Osteoblast (primary cell): ENCODE data around the gene HEY2. TPM values are rescaled to one million over a fixed set of nuclear protein-coding genes. Genes with fewer than 3 reads are reported as not detected.

Source experiments
- DNase-seq: peaks from one replicate; pipeline ENCODE4 v3.0.0; 2011; ENCODE audit warnings: low spot score, mixed read lengths; ENCODE audit not compliant: insufficient read length; ENCODE audit errors: missing footprints
- H2AFZ ChIP-seq: 2 replicates; pipeline ENCODE4 v1.6.0; 2011; ENCODE audit warnings: mild to moderate bottlenecking, low read length
- H3K27ac ChIP-seq: 2 replicates; pipeline ENCODE4 v1.5.1; 2011; ENCODE audit warnings: mild to moderate bottlenecking, low read depth, low read length, moderate library complexity
- H3K27me3 ChIP-seq: 2 replicates; pipeline ENCODE4 v1.6.0; 2012; ENCODE audit warnings: mild to moderate bottlenecking, control low read depth, inconsistent platforms, low read length, moderate library complexity; ENCODE audit not compliant: insufficient read depth
- H3K36me3 ChIP-seq: 2 replicates; pipeline ENCODE4 v1.5.1; 2011; ENCODE audit warnings: mild to moderate bottlenecking, low read length, control low read depth, moderate library complexity; ENCODE audit not compliant: insufficient read depth
- H3K4me1 ChIP-seq: 2 replicates; pipeline ENCODE4 v1.5.1; 2011; ENCODE audit warnings: mild to moderate bottlenecking, low read length, control low read depth, moderate library complexity; ENCODE audit not compliant: insufficient read depth
- H3K4me2 ChIP-seq: 2 replicates; pipeline ENCODE4 v1.6.0; 2011; ENCODE audit warnings: mild to moderate bottlenecking, low read length; ENCODE audit not compliant: insufficient read depth
- H3K4me3 ChIP-seq: fragments of 200-600 bp; sonication (generic); 3 replicates; pipeline ENCODE4 v1.5.1; 2012; ENCODE audit warnings: mild to moderate bottlenecking, low read length, inconsistent platforms; ENCODE audit not compliant: insufficient read depth
- H3K79me2 ChIP-seq: 2 replicates; pipeline ENCODE4 v1.6.0; 2012; ENCODE audit warnings: mild to moderate bottlenecking, low read length, control low read depth, inconsistent platforms; ENCODE audit not compliant: insufficient read depth
- H3K9me3 ChIP-seq: 2 replicates; pipeline ENCODE4 v1.5.1; 2011; ENCODE audit warnings: low read depth, low read length, control low read depth
- H4K20me1 ChIP-seq: 2 replicates; pipeline ENCODE4 v1.6.0; 2012; ENCODE audit warnings: mild to moderate bottlenecking, low read length, control low read depth; ENCODE audit not compliant: insufficient read depth
- total RNA-seq: library from RNA; depleted of rRNA; stranded (reverse); fragments of >200 nt; gene quantifications from 2 replicates; pipeline ENCODE4 v1.2.3, GENCODE V29; 2012
- TF ChIP-seq, protein P1 (sequence below): IDR thresholded peaks from 2 replicates; pipeline ENCODE4 v1.5.1; 2011; ENCODE audit warnings: mild to moderate bottlenecking, low read depth, low read length, moderate library complexity; ENCODE audit errors: extremely low read depth

The HEY2 gene
- total RNA-seq, 1 donor, result 2.2 TPM

DNA sequence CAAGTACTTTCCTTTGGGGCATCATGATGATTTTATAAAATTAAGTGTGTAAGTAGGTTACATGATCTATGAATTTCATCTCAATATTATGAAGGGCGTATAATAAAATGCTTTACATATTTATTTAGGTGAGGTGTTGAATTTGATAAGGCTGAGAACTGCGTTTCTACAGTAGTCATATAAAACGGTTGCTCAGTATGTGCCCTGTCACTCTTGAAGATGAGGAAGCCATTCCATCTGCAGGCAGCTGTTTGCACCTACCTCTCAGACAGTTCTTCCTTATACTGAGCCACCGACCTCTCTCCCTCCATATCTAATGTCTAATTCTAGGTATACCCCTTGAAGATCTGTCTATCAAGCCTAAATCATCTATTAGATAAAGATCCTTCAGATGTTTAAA lies 57.4 kb downstream of the HEY2 start:
- no peak overlapping the region for H3K27ac ChIP-seq
- no peak overlapping the region for H2AFZ ChIP-seq
- DNase-seq, result no peak
- peaks cover 79% of the 10 kb centered on the region for H3K79me2 ChIP-seq
- H3K9me3 ChIP-seq, result no peaks in the 10 kb centered on the region
- no peak overlapping the region for H3K4me2 ChIP-seq
- TF ChIP-seq, protein P1, sequence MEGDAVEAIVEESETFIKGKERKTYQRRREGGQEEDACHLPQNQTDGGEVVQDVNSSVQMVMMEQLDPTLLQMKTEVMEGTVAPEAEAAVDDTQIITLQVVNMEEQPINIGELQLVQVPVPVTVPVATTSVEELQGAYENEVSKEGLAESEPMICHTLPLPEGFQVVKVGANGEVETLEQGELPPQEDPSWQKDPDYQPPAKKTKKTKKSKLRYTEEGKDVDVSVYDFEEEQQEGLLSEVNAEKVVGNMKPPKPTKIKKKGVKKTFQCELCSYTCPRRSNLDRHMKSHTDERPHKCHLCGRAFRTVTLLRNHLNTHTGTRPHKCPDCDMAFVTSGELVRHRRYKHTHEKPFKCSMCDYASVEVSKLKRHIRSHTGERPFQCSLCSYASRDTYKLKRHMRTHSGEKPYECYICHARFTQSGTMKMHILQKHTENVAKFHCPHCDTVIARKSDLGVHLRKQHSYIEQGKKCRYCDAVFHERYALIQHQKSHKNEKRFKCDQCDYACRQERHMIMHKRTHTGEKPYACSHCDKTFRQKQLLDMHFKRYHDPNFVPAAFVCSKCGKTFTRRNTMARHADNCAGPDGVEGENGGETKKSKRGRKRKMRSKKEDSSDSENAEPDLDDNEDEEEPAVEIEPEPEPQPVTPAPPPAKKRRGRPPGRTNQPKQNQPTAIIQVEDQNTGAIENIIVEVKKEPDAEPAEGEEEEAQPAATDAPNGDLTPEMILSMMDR, result no peak
- no peaks in the 10 kb centered on the region for H3K27me3 ChIP-seq
- H4K20me1 ChIP-seq, result no peaks in the 10 kb centered on the region
- no peak overlapping the region for H3K4me3 ChIP-seq
- no peaks in the 10 kb centered on the region for H3K36me3 ChIP-seq
- peaks cover 22% of the 10 kb centered on the region for H3K4me1 ChIP-seq

DNA sequence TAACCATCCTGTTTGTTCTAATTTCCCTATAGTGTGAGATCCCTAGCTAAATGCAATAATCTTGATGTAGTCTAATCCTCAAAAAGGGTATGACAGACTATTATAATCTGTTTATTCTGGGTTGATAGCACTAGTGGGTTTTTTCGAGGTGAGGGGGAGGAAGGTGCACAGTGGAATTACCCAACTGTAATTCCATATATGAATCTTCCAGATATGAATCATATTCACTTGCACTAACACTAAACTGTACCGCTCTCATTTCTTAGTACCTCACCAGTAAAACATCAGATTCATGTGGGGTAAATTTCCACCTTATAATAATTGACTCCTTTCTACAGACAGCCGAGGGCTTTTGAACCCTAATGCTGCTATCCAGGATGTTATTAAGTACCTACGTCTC lies 57.9 kb downstream of the HEY2 start:
- H3K4me1 ChIP-seq, result peaks cover 25% of the 10 kb centered on the region
- H3K36me3 ChIP-seq, result no peaks in the 10 kb centered on the region
- H3K27me3 ChIP-seq, result no peaks in the 10 kb centered on the region
- H3K27ac ChIP-seq, result no peak overlapping the region
- no peak for DNase-seq
- H4K20me1 ChIP-seq, result no peaks in the 10 kb centered on the region
- peaks cover 74% of the 10 kb centered on the region for H3K79me2 ChIP-seq
- H2AFZ ChIP-seq, result no peak overlapping the region
- H3K9me3 ChIP-seq, result no peaks in the 10 kb centered on the region
- H3K4me2 ChIP-seq, result no peak overlapping the region
- H3K4me3 ChIP-seq, result no peak overlapping the region
- TF ChIP-seq, protein P1, result no peak

DNA sequence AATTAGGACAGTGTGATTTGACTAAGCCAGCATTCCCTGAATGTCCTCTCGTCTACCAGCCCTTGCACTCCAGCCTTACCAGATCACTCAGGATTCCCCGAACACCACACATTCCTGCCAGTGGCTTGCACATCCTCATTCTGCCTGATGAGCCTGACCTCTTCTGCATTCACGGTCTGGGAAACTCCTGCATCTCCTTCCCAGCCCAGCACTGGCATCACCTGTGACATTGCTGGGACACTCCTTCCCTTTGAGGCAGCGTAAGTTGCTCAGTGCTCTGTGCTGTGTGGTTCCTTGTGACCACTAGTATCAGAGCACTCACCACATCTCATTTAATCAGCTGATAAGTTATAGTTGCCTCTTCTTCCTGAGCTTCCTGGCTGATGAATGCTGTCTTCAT lies 58.6 kb downstream of the HEY2 start:
- DNase-seq, result no peak
- peaks cover 70% of the 10 kb centered on the region for H3K79me2 ChIP-seq

DNA sequence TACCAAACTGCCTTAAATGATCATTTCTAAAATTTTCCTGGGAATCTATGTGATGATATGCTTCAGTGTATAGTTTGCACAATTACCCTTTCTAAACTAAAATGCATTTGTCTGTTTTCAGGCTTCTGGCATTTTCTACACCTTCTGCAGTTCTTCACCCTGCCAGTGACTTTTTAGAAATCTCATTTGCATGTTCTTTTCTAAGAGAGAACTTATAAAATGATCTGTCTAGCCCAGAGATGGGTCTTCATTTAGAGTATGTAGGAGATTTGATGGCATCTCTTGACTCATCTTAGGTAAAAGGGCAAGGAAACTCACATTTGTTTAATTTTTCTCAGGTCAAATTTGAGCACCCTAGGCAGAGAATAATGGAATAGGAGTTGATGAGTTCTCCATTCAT lies 59.2 kb downstream of the HEY2 start:
- H3K36me3 ChIP-seq, result no peaks in the 10 kb centered on the region
- no peaks in the 10 kb centered on the region for H3K9me3 ChIP-seq
- TF ChIP-seq, protein P1, result no peak

More for the DNA sequence above, 58.6 kb downstream of the HEY2 start:
- H3K36me3 ChIP-seq, result no peaks in the 10 kb centered on the region
- no peak overlapping the region for H2AFZ ChIP-seq
- H3K27ac ChIP-seq, result no peak overlapping the region
- no peak overlapping the region for H3K4me2 ChIP-seq
- H3K4me3 ChIP-seq, result no peak overlapping the region
- TF ChIP-seq, protein P1, result no peak
- H3K27me3 ChIP-seq, result no peaks in the 10 kb centered on the region
- no peaks in the 10 kb centered on the region for H4K20me1 ChIP-seq
- H3K4me1 ChIP-seq, result peaks cover 25% of the 10 kb centered on the region
- H3K9me3 ChIP-seq, result no peaks in the 10 kb centered on the region

More for the DNA sequence above, 59.2 kb downstream of the HEY2 start:
- H3K27me3 ChIP-seq, result no peaks in the 10 kb centered on the region
- H3K4me1 ChIP-seq, result peaks cover 23% of the 10 kb centered on the region
- no peak overlapping the region for H3K4me3 ChIP-seq
- H4K20me1 ChIP-seq, result no peaks in the 10 kb centered on the region
- H2AFZ ChIP-seq, result no peak overlapping the region
- peaks cover 71% of the 10 kb centered on the region for H3K79me2 ChIP-seq
- no peak overlapping the region for H3K27ac ChIP-seq
- no peak for DNase-seq
- no peak overlapping the region for H3K4me2 ChIP-seq
